Prostate gland (tissue), 2 donors: ENCODE measurements around the gene SEC14L2. TPM values are rescaled to one million over a fixed set of nuclear protein-coding genes. Genes with fewer than 3 reads are reported as not detected.
A peak's percentile ranks its signal among the peaks of the same experiment; 100 is the strongest.

Experiments
- DNase-seq: peaks from one replicate; pipeline ENCODE4 v3.0.0-alpha.2; 2019; ENCODE audit warnings: low spot score
- H3K27ac ChIP-seq, 2 donors: fragments of 200-600 bp; sonication (generic); 2 replicates each; pipeline ENCODE4 v1.5.1; 2017 to 2019
- H3K27me3 ChIP-seq: fragments of 200-600 bp; sonication (generic); replicated peaks from 2 replicates; pipeline ENCODE4 v1.5.1; 2019; ENCODE audit not compliant: insufficient read depth
- H3K36me3 ChIP-seq, 2 donors: fragments of 200-600 bp; sonication (generic); 1 replicate in 1 of 2; 2 replicates in 1 of 2; pipeline versions ENCODE4 v1.5.1 to v1.8.1; 2017 to 2019
- H3K4me1 ChIP-seq: fragments of 200-600 bp; sonication (generic); replicated peaks from 2 replicates; pipeline ENCODE4 v1.5.1; 2019
- H3K4me3 ChIP-seq, 2 donors: fragments of 200-600 bp; sonication (generic); 2 replicates each; pipeline ENCODE4 v1.5.1; 2017 to 2019
- H3K9me3 ChIP-seq: fragments of 200-600 bp; sonication (generic); 2 replicates; pipeline ENCODE4 v1.5.1; 2017
- POLR2A ChIP-seq: fragments of 450-650 bp; IDR thresholded peaks from one replicate; pipeline ENCODE4 v1.6.1; 2016; ENCODE audit warnings: antibody characterized with exemption, mild to moderate bottlenecking
- POLR2AphosphoS5 ChIP-seq: sonication (generic); formaldehyde crosslinking; IDR thresholded peaks from one replicate; pipeline ENCODE4 v1.6.1; 2017; ENCODE audit warnings: antibody characterized with exemption
- WGBS: methylation state at CpG from one replicate; pipeline ENCODE4 v1.1.5; 2018; 5-methylcytosine and 5-hydroxymethylcytosine counted together
- intact Hi-C: fragments of 100-400 bp; cut with DNase I; formaldehyde crosslinking; loops from one replicate; pipeline ENCODE4 v1.14.2; 2022
- total RNA-seq, 2 donors: library from RNA; depleted of rRNA; stranded (reverse); fragments of >200 nt; gene quantifications; one replicate each; pipeline ENCODE4 v1.1.0, GENCODE V29; 2016
- TF ChIP-seq, protein P1 (sequence below), 4 experiments: fragments of 200-600 bp in 2 of 4; fragments of 450-650 bp in 2 of 4; sonication (generic) in 2 of 4; IDR thresholded peaks; 1 replicate in 3 of 4; 2 replicates in 1 of 4; pipeline ENCODE4 v1.5.1; 2016 to 2019; ENCODE audit warnings: antibody characterized with exemption in 4 of 4, mild to moderate bottlenecking in 2 of 4, moderate library complexity in 2 of 4

Gene SEC14L2
- 10 to 100 TPM; 16.8 to 31.1 TPM for total RNA-seq

DNA sequence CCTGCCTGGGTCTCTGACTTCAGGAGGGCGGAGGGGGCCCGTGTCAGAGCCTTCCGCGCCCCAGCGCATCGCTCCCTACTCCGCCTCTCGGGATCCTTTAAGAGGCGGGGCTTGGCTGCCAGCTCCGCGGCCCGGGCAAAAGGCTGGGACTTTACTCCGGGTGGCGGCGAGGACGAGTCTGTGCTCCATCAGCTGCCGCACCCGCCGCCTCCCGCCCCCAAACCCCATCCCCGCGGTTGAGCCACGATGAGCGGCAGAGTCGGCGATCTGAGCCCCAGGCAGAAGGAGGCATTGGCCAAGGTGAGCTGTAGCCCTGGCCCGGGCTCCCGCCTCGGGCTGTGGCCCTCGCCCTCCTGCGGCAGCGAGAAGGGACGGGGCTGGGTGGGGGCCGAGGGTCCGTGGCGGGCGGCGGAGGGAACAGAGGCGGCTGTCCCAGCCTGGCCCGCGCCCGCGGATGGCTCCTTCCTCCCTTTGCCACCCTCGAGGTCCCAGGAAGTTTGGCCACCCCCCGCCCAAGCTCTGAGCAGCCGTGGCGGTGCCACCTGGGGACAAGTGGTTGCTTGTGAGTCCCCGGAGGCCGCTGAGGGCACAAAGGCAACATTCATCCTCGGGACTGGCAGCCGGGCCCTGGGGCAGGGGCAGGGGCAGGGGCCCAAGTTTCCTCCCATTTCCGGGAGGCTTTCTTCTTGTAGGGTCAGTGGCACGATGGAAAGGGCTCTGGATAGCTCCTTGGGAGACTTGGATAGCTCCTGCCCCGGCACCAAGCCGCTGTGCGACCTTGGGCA lies at the start of gene SEC14L2:
Gene SEC14L2 (plus strand): TSS at position 148 of the 785 bp plus-strand sequence. CDS start 99 bp downstream, at position 247.
- Histone ChIP-seq H3K9me3 (no peaks in the 10 kb centered on the region), H3K4me1 (peaks cover 16% of the 10 kb centered on the region), H3K4me3 (peak within 1 kb of the TSS; percentile 77 to 87), H3K27me3 (no peaks in the 10 kb centered on the region), H3K36me3 (no peaks in the 10 kb centered on the region), H3K27ac (peak within 1 kb of the TSS; percentile 91 to 95)
- peak; percentile 79 for DNase-seq
- TF ChIP-seq POLR2A (peak; percentile 88), POLR2AphosphoS5 (peak; percentile 74)
- TF ChIP-seq, protein P1, sequence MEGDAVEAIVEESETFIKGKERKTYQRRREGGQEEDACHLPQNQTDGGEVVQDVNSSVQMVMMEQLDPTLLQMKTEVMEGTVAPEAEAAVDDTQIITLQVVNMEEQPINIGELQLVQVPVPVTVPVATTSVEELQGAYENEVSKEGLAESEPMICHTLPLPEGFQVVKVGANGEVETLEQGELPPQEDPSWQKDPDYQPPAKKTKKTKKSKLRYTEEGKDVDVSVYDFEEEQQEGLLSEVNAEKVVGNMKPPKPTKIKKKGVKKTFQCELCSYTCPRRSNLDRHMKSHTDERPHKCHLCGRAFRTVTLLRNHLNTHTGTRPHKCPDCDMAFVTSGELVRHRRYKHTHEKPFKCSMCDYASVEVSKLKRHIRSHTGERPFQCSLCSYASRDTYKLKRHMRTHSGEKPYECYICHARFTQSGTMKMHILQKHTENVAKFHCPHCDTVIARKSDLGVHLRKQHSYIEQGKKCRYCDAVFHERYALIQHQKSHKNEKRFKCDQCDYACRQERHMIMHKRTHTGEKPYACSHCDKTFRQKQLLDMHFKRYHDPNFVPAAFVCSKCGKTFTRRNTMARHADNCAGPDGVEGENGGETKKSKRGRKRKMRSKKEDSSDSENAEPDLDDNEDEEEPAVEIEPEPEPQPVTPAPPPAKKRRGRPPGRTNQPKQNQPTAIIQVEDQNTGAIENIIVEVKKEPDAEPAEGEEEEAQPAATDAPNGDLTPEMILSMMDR (IDR thresholded peaks at IDR 0.05), result no peak
- under 1% methylated on average over 54 of the region's 56 CpGs for WGBS
- intact Hi-C loops, result loop anchor here (2.0 kb wide), 1 partner anchor 28 kb away; the partner anchor contains the start of gene MTFP1

DNA sequence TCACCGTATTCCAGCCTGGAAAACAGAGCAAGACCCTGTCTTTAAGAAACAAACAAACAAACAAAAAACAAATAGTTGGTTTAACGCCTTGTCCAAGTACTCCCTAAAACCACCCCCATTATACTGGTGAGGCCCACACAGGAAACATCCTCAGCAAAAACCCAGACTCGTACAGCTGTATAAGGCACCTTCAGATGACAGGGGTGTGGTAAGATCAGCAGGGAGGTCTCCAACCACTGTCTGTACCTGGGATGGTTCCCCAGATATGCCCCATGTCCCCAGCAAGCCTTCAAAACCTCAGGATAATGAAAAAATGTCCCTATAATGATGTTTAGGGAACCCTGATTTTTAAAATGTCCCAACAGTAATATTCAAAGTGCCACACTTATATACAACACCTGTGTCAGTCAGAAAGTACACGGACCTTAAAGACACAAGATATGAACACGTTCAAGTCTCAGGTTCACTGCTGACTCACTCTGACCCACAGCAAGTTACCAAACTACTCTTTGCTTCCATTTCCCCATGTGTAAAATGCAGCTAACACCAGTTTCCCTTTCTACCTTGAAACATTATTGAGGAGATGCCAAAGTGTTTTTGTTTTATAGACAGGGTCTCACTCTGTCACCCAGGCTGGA lies 49.4 kb upstream of the SEC14L2 start:
- Histone ChIP-seq H3K27me3 (no peaks in the 10 kb centered on the region), H3K36me3 (peaks cover 28 to 44% of the 10 kb centered on the region in 2 donors), H3K27ac (no peak overlapping the region), H3K9me3 (no peaks in the 10 kb centered on the region), H3K4me3 (no peak overlapping the region), H3K4me1 (no peaks in the 10 kb centered on the region)
- no peak for DNase-seq
- TF ChIP-seq, protein P1 (IDR thresholded peaks at IDR 0.05), result no peak
- TF ChIP-seq POLR2AphosphoS5, result no peak
- no peak for TF ChIP-seq POLR2A
- WGBS, result 73% methylated on average over 5 of the region's 5 CpGs
- intact Hi-C loops, result no loop called here

DNA sequence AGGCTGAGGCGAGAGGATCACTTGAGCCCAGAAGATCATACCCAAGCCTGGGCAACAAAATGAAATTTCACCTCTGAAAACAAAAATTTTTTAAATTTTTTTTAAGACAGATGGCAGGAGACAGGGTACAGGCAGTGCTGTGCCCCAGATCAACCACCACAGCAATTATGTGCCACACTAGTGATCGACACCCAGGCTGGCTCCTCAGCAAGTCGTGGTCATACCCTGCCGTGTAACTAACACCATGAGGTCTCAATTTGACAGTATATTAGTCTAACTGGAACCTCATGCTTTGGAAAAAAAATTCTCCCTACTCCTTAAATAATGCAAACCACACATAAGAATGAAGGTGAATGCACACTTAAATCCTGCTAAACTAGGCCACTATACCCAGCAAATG lies 48.4 kb upstream of the SEC14L2 start:
- Histone ChIP-seq H3K27ac (no peak overlapping the region), H3K4me1 (no peaks in the 10 kb centered on the region), H3K36me3 (peaks cover 19 to 43% of the 10 kb centered on the region in 2 donors), H3K27me3 (no peaks in the 10 kb centered on the region), H3K9me3 (no peaks in the 10 kb centered on the region), H3K4me3 (no peak overlapping the region)
- TF ChIP-seq POLR2AphosphoS5, result no peak
- no peak for TF ChIP-seq POLR2A
- TF ChIP-seq, protein P1 (IDR thresholded peaks at IDR 0.05), result no peak
- WGBS, result 81% methylated on average over 4 of the region's 4 CpGs
- intact Hi-C loops, result no loop called here
- no peak for DNase-seq

DNA sequence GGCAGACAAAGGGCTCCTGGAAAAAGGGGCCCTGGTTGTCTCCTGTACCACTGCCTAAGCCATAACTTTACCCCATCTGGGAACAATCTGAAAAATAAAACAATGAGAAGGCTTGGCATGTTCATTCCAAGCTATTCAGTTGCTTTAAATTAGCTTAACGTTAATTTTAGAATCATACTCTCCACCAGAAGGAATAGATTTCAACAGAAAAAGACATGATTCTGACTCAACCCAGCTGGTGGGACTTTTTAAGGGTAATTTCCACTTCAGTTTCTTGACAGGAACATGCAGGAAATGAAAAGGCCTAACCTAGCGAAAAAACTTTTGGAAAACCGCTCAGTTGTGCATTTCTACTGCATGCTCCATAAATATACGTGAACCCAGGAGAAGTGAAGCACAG lies 48.0 kb upstream of the SEC14L2 start:
- intact Hi-C loops, result no loop called here
- peaks cover 19 to 40% of the 10 kb centered on the region in 2 donors for H3K36me3 ChIP-seq

More for the DNA sequence above, 48.0 kb upstream of the SEC14L2 start:
- no peaks in the 10 kb centered on the region for H3K9me3 ChIP-seq
- H3K4me1 ChIP-seq, result no peaks in the 10 kb centered on the region
- TF ChIP-seq, protein P1 (IDR thresholded peaks at IDR 0.05), result no peak
- TF ChIP-seq POLR2AphosphoS5 (no peak), POLR2A (no peak)
- H3K27me3 ChIP-seq, result no peaks in the 10 kb centered on the region
- DNase-seq, result no peak
- 71% methylated on average over 4 of the region's 4 CpGs for WGBS
- no peak overlapping the region for H3K4me3 ChIP-seq
- H3K27ac ChIP-seq, result no peak overlapping the region
